Lung (tissue), 12 donors: Measurements from ENCODE around the gene XRCC4. TPM values are rescaled to one million over a fixed set of nuclear protein-coding genes. Genes with fewer than 3 reads are reported as not detected.

Source experiments
- ATAC-seq: fragments of 200-7000 bp; cut with Tn5 transposase; one replicate; pipeline ENCODE4 v1.9.1; 2020; ENCODE audit warnings: moderate number of reproducible peaks; ENCODE audit not compliant: insufficient read depth, low FRiP score
- DNase-seq, 3 donors: peaks; one replicate each; pipeline ENCODE4 v3.0.0-alpha.2; 2013 to 2017
- H3K27ac ChIP-seq, 2 donors: one replicate each; pipeline ENCODE4 v1.5.1; 2013; ENCODE audit warnings: mild to moderate bottlenecking in 2 of 2, moderate library complexity in 2 of 2, control low read depth in 1 of 2, inconsistent platforms in 1 of 2, low read depth in 1 of 2, low read length in 1 of 2
- H3K27me3 ChIP-seq, 3 donors: one replicate each; pipeline ENCODE4 v1.5.1; 2013; ENCODE audit warnings: low read length in 2 of 3; ENCODE audit not compliant: control insufficient read depth in 3 of 3, insufficient read depth in 3 of 3
- H3K36me3 ChIP-seq, 4 donors: one replicate each; pipeline ENCODE4 v1.5.1; 2013; ENCODE audit warnings: low read length in 4 of 4, mild to moderate bottlenecking in 1 of 4, moderate library complexity in 1 of 4; ENCODE audit not compliant: control insufficient read depth in 4 of 4, insufficient read depth in 4 of 4
- H3K4me1 ChIP-seq, 5 donors: one replicate each; pipeline ENCODE4 v1.5.1; 2013; ENCODE audit warnings: low read length in 5 of 5, mild to moderate bottlenecking in 2 of 5, moderate library complexity in 1 of 5; ENCODE audit not compliant: control insufficient read depth in 5 of 5, insufficient read depth in 5 of 5
- H3K4me3 ChIP-seq: one replicate; pipeline ENCODE4 v1.5.1; 2013; ENCODE audit warnings: mild to moderate bottlenecking, control low read depth, moderate library complexity
- H3K9ac ChIP-seq, 2 donors: one replicate each; pipeline ENCODE4 v1.5.1; 2013; ENCODE audit warnings: low read length in 2 of 2, control low read depth in 1 of 2; ENCODE audit not compliant: insufficient read depth in 1 of 2
- H3K9me3 ChIP-seq, 4 donors: one replicate each; pipeline ENCODE4 v1.5.1; 2013; ENCODE audit warnings: low read length in 3 of 4, mild to moderate bottlenecking in 1 of 4, moderate library complexity in 1 of 4; ENCODE audit not compliant: control insufficient read depth in 4 of 4, insufficient read depth in 3 of 4
- CTCF ChIP-seq: IDR thresholded peaks from 2 replicates; pipeline ENCODE4 v1.5.1; 2012; ENCODE audit warnings: mild to moderate bottlenecking; ENCODE audit errors: control extremely low read depth, extremely low read depth
- WGBS, 2 donors: extraction: QIAGEN DNeasy Blood & Tissue Kit; methylation state at CpG; one replicate each; pipeline ENCODE4 v1.1.7; 2013; 5-methylcytosine and 5-hydroxymethylcytosine counted together
- polyA plus RNA-seq, 2 donors: library from polyadenylated mRNA; stranded (reverse); fragments of 200-250 nt; gene quantifications; one replicate each; pipeline ENCODE4 v1.2.1, GENCODE V29; 2013
- total RNA-seq, 2 donors: library from RNA; depleted of rRNA in 1 of 2; stranded (reverse); fragments of >200 nt in 1 of 2; gene quantifications; one replicate each; pipeline ENCODE4 v1.2.1, GENCODE V29; 2014 to 2021
- donor health status: control.
- donor health status: control.
- donor health status: Bipolar disorder and iron deficiency.
- donor health status: healthy.
- donor health status: DM: yes; HTN: yes; CAD: no.

XRCC4 gene
- total and polyA plus RNA-seq, 4 donors = 3.8 to 10.7 (median 8.4) TPM

GRCh38 chr5:83337453-83338035 lies 260.2 kb downstream of the XRCC4 start:
- H3K4me3 ChIP-seq = no peak overlapping the region
- no peaks in the 10 kb centered on the region for H3K27me3 ChIP-seq
- H3K9ac ChIP-seq = no peak overlapping the region
- WGBS, 2 donors = 73 to 88% methylated on average over 4 of the region's 4 CpGs
- H3K36me3 ChIP-seq = no peaks in the 10 kb centered on the region
- H3K27ac ChIP-seq = no peak overlapping the region
- TF ChIP-seq CTCF = no peak
- ATAC-seq = no peak
- DNase-seq = peak in 1 of 3 donors; percentile 15
- H3K9me3 ChIP-seq = no peaks in the 10 kb centered on the region
- peaks cover 0 to 2% (median 0%) of the 10 kb centered on the region in 5 donors for H3K4me1 ChIP-seq

GRCh38 chr5:83340511-83340918 lies 263.2 kb downstream of the XRCC4 start:
- no peak overlapping the region for H3K4me3 ChIP-seq
- no peaks in the 10 kb centered on the region for H3K27me3 ChIP-seq
- no peak for ATAC-seq
- H3K4me1 ChIP-seq = peaks cover 0 to 2% (median 0%) of the 10 kb centered on the region in 5 donors
- 42 to 63% methylated on average over 2 of the region's 2 CpGs for WGBS, 2 donors
- DNase-seq = peak; percentile 87 to 91 (median 88)
- H3K36me3 ChIP-seq = no peaks in the 10 kb centered on the region
- H3K9ac ChIP-seq = no peak overlapping the region
- no peak for TF ChIP-seq CTCF
- no peaks in the 10 kb centered on the region for H3K9me3 ChIP-seq
- H3K27ac ChIP-seq = no peak overlapping the region

- no peak for ATAC-seq
- no peak overlapping the region for H3K9ac ChIP-seq
- H3K9me3 ChIP-seq = no peaks in the 10 kb centered on the region
- no peak overlapping the region for H3K4me3 ChIP-seq
- H3K27ac ChIP-seq = no peak overlapping the region
- H3K27me3 ChIP-seq = no peaks in the 10 kb centered on the region
- no peak for TF ChIP-seq CTCF
- H3K36me3 ChIP-seq = no peaks in the 10 kb centered on the region
- H3K4me1 ChIP-seq = peaks cover 0 to 2% (median 0%) of the 10 kb centered on the region in 5 donors
- WGBS, 2 donors = 86 to 88% methylated on average over 3 of the region's 3 CpGs
- DNase-seq = no peak
These were observed 264.5 kb downstream of the XRCC4 start for GRCh38 chr5:83341815-83342334.

- Histone ChIP-seq H3K9ac (no peak overlapping the region), H3K4me1 (peaks cover 0 to 2% (median 0%) of the 10 kb centered on the region in 5 donors), H3K36me3 (no peaks in the 10 kb centered on the region), H3K9me3 (peaks cover 0 to 3% (median 0%) of the 10 kb centered on the region in 4 donors), H3K27ac (no peak overlapping the region), H3K4me3 (no peak overlapping the region), H3K27me3 (no peaks in the 10 kb centered on the region)
- DNase-seq (no peak), ATAC-seq (no peak)
- WGBS, 2 donors = 83 to 86% methylated on average over 2 of the region's 2 CpGs
- no peak for TF ChIP-seq CTCF
These were observed 265.1 kb downstream of the XRCC4 start for GRCh38 chr5:83342465-83342864.
